Lung (tissue), 12 donors: ENCODE data around the gene POU5F1. TPM values are rescaled to one million over a fixed set of nuclear protein-coding genes. Genes with fewer than 3 reads are reported as not detected.
"Not testable (repeated sequence)": the region's sequence is repeated elsewhere in the genome, so short reads cannot be mapped to it uniquely, and the experiment has no call there.

Experiments
- ATAC-seq: fragments of 200-7000 bp; cut with Tn5 transposase; one replicate; pipeline ENCODE4 v1.9.1; 2020; ENCODE audit warnings: moderate number of reproducible peaks; ENCODE audit not compliant: insufficient read depth, low FRiP score
- DNase-seq, 3 donors: peaks; one replicate each; pipeline ENCODE4 v3.0.0-alpha.2; 2013 to 2017
- H3K27ac ChIP-seq, 2 donors: one replicate each; pipeline ENCODE4 v1.5.1; 2013; ENCODE audit warnings: mild to moderate bottlenecking in 2 of 2, moderate library complexity in 2 of 2, control low read depth in 1 of 2, inconsistent platforms in 1 of 2, low read depth in 1 of 2, low read length in 1 of 2
- H3K27me3 ChIP-seq, 3 donors: one replicate each; pipeline ENCODE4 v1.5.1; 2013; ENCODE audit warnings: low read length in 2 of 3; ENCODE audit not compliant: control insufficient read depth in 3 of 3, insufficient read depth in 3 of 3
- H3K36me3 ChIP-seq, 4 donors: one replicate each; pipeline ENCODE4 v1.5.1; 2013; ENCODE audit warnings: low read length in 4 of 4, mild to moderate bottlenecking in 1 of 4, moderate library complexity in 1 of 4; ENCODE audit not compliant: control insufficient read depth in 4 of 4, insufficient read depth in 4 of 4
- H3K4me1 ChIP-seq, 5 donors: one replicate each; pipeline ENCODE4 v1.5.1; 2013; ENCODE audit warnings: low read length in 5 of 5, mild to moderate bottlenecking in 2 of 5, moderate library complexity in 1 of 5; ENCODE audit not compliant: control insufficient read depth in 5 of 5, insufficient read depth in 5 of 5
- H3K4me3 ChIP-seq: one replicate; pipeline ENCODE4 v1.5.1; 2013; ENCODE audit warnings: mild to moderate bottlenecking, control low read depth, moderate library complexity
- H3K9ac ChIP-seq, 2 donors: one replicate each; pipeline ENCODE4 v1.5.1; 2013; ENCODE audit warnings: low read length in 2 of 2, control low read depth in 1 of 2; ENCODE audit not compliant: insufficient read depth in 1 of 2
- H3K9me3 ChIP-seq, 4 donors: one replicate each; pipeline ENCODE4 v1.5.1; 2013; ENCODE audit warnings: low read length in 3 of 4, mild to moderate bottlenecking in 1 of 4, moderate library complexity in 1 of 4; ENCODE audit not compliant: control insufficient read depth in 4 of 4, insufficient read depth in 3 of 4
- CTCF ChIP-seq: IDR thresholded peaks from 2 replicates; pipeline ENCODE4 v1.5.1; 2012; ENCODE audit warnings: mild to moderate bottlenecking; ENCODE audit errors: control extremely low read depth, extremely low read depth
- WGBS, 2 donors: extraction: QIAGEN DNeasy Blood & Tissue Kit; methylation state at CpG; one replicate each; pipeline ENCODE4 v1.1.7; 2013; 5-methylcytosine and 5-hydroxymethylcytosine counted together
- polyA plus RNA-seq, 2 donors: library from polyadenylated mRNA; stranded (reverse); fragments of 200-250 nt; gene quantifications; one replicate each; pipeline ENCODE4 v1.2.1, GENCODE V29; 2013
- total RNA-seq, 2 donors: library from RNA; depleted of rRNA in 1 of 2; stranded (reverse); fragments of >200 nt in 1 of 2; gene quantifications; one replicate each; pipeline ENCODE4 v1.2.1, GENCODE V29; 2014 to 2021
- donor health status: control.
- donor health status: control.
- donor health status: Bipolar disorder and iron deficiency.
- donor health status: healthy.
- donor health status: DM: yes; HTN: yes; CAD: no.

Gene POU5F1
- total and polyA plus RNA-seq, 4 donors = 1.5 to 19.5 (median 2.4) TPM

DNA sequence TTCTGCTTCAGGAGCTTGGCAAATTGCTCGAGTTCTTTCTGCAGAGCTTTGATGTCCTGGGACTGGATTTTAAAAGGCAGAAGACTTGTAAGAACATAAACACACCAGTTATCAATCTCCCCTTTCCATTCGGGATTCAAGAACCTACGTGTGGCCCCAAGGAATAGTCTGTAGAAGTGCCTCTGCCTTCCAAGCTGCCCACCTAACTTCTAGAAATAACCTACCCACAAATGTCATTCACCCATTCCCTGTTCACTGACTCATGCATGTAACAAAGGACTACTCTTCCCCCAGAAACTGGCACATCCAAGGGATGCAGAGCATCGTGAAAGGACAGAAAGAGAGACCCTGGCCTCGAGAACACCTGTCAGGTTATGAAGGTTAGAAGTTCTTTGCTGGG, 4.5 kb downstream of the POU5F1 start:
- no peak for ATAC-seq
- peaks cover 0 to 12% (median 7%) of the 10 kb centered on the region in 4 donors for H3K36me3 ChIP-seq
- no peaks in the 10 kb centered on the region for H3K27me3 ChIP-seq
- H3K4me1 ChIP-seq = no peaks in the 10 kb centered on the region
- no peak for DNase-seq
- H3K9me3 ChIP-seq = no peaks in the 10 kb centered on the region
- 73 to 83% methylated on average over 5 of the region's 5 CpGs for whole genome bisulfite sequencing, 2 donors
- H3K9ac ChIP-seq = no peak overlapping the region
- H3K4me3 ChIP-seq = no peak overlapping the region
- no peak for TF ChIP-seq CTCF
- H3K27ac ChIP-seq = no peak overlapping the region

GRCh38 chr6:31165064-31165832, 5.2 kb downstream of the POU5F1 start:
- H3K36me3 ChIP-seq = peaks cover 0 to 12% (median 7%) of the 10 kb centered on the region in 4 donors
- H3K9me3 ChIP-seq, H3K27ac ChIP-seq, ATAC-seq, H3K4me3 ChIP-seq, H3K4me1 ChIP-seq, DNase-seq, H3K9ac ChIP-seq, H3K27me3 ChIP-seq: not testable (repeated sequence)
- 84 to 93% methylated on average over 17 of the region's 17 CpGs for WGBS, 2 donors

DNA sequence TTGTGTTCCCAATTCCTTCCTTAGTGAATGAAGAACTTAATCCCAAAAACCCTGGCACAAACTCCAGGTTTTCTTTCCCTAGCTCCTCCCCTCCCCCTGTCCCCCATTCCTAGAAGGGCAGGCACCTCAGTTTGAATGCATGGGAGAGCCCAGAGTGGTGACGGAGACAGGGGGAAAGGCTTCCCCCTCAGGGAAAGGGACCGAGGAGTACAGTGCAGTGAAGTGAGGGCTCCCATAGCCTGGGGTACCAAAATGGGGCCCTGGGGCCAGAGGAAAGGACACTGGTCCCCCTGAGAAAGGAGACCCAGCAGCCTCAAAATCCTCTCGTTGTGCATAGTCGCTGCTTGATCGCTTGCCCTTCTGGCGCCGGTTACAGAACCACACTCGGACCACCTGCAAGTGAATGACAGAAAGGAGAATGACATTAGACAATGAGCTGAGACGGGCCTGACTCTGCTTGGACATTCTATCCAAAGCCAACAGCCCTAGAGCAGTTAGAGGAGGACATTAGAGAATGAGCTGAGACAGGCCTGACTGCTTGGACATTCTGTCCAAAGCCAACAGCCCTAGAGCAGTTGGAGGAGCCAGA, 5.9 kb downstream of the POU5F1 start:
- not testable (repeated sequence) for H3K4me3 ChIP-seq, H3K9me3 ChIP-seq, H3K4me1 ChIP-seq, ATAC-seq, DNase-seq, H3K27ac ChIP-seq, H3K27me3 ChIP-seq, H3K9ac ChIP-seq
- 96 to 99% methylated on average over 5 to 8 of the region's 9 CpGs for WGBS, 2 donors
- H3K36me3 ChIP-seq = peaks cover 0 to 12% (median 7%) of the 10 kb centered on the region in 4 donors

DNA sequence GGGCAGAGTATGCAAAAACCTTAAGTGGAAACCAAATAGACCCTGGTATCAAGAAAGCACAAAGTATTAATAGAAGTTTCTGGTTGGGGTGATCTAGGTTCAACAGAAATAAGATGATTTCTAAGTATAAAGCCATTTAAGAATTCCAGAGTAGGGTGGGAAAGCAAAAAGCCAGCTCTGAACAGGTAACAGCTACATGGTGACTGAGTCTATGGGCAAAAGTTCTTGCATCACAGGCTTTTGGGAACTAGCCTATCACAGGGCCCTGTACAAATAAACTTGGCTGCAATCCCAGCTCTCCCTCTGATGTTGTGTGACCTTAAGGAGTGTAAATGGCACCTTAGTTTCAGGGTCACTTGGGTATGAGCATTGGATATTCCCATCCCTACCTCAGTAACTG, 6.6 kb downstream of the POU5F1 start:
- Histone ChIP-seq H3K36me3 (peaks cover 0 to 12% (median 7%) of the 10 kb centered on the region in 4 donors), H3K27me3 (no peaks in the 10 kb centered on the region), H3K4me3 (no peak overlapping the region), H3K4me1 (peaks cover 0 to 13% (median 6%) of the 10 kb centered on the region in 5 donors), H3K9me3 (no peaks in the 10 kb centered on the region), H3K9ac (no peak overlapping the region), H3K27ac (no peak overlapping the region)
- ATAC-seq (no peak), DNase-seq (peak in 1 of 3 donors; percentile 12)
- no peak for TF ChIP-seq CTCF
